Gastrocnemius medialis (tissue), 4 donors: ENCODE data around the gene FGF6.

Experiments
- CTCF ChIP-seq, 5 experiments: fragments of 450-650 bp in 3 of 5; fragments of 200-600 bp in 2 of 5; sonication (generic) in 2 of 5; IDR thresholded peaks in 4 of 5; conservative IDR thresholded peaks in 1 of 5; 1 replicate in 4 of 5; 2 replicates in 1 of 5; pipeline ENCODE4 v1.5.1; 2016 to 2019; ENCODE audit warnings: antibody characterized with exemption in 5 of 5, mild to moderate bottlenecking in 3 of 5, moderate library complexity in 3 of 5
- POLR2A ChIP-seq, 2 donors: fragments of 450-650 bp; IDR thresholded peaks; one replicate each; pipeline ENCODE4 v1.6.1; 2017; ENCODE audit warnings: antibody characterized with exemption in 2 of 2, mild to moderate bottlenecking in 2 of 2, moderate library complexity in 2 of 2

GRCh38 chr12:4483885-4484823, 38.5 kb upstream of the FGF6 start:
- no peak for TF ChIP-seq CTCF (IDR thresholded peaks at IDR 0.05 in 4 of 5, conservative IDR thresholded peaks at IDR 0.05 in 1 of 5)
- no peak for TF ChIP-seq POLR2A (IDR thresholded peaks at IDR 0.05)
